Right lobe of liver (tissue), 4 donors: ENCODE measurements around the gene ZNF784.

ENCODE experiments used
- POLR2A ChIP-seq: fragments of 450-650 bp; IDR thresholded peaks from one replicate; pipeline ENCODE4 v1.6.1; 2017; ENCODE audit warnings: antibody characterized with exemption, mild to moderate bottlenecking
- TF ChIP-seq, protein P1 (sequence below), 4 donors: fragments of 200-600 bp in 3 of 4; fragments of 450-650 bp in 1 of 4; IDR thresholded peaks; one replicate each; pipeline versions ENCODE4 v1.5.1 to v1.8.0; 2016 to 2022; ENCODE audit warnings: antibody characterized with exemption in 4 of 4, mild to moderate bottlenecking in 2 of 4
- donor health status: DM: no; HTN: no; CAD: no.
- donor health status: DM: no; HTN: no; CAD: no.
- donor health status: DM: no; HTN: yes; CAD: no.

DNA sequence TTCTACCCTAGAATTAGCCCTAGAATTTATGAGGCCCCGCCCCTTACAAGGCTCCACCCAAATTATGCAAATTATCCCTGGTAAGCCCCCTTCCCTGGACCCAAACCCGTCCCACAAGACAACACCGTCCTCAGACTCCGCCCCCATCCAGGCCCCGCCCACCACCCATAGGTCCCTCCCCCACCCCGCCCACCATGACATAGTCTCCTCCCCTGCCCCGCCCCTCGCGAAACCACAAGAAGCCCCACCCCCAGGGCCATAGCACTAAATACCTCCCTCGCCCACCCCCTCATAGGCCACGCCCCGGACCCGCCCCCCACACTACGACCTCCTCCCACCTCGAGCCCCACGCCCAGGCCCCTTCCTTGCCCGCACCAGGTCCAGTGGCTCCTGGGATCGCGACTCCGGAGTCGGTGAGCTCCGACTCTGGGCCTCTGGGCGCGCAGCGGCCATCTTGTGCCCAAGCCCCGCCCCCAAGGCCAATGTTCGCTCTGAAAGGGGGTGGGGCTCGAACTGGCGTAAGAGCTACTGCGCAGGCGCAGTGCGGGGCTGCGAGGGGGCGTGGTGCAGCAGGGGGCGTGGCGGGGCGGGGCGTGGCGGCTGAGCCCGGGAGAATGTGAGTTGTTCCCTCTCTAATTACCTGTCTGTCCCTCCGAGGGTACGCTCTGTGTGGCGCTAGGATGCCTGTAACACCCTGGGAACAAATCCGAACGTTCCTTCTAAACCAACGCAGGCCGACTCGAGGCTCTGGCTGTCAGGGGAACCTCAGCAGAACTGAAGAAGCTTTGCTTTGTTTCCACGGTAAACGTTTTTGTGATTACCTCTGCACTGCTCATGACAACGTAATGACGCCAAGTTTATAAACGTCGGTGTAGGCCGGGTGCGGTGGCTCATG is at the start of gene ZNF784:
- TF ChIP-seq POLR2A, result peak; percentile 47
- TF ChIP-seq, protein P1, sequence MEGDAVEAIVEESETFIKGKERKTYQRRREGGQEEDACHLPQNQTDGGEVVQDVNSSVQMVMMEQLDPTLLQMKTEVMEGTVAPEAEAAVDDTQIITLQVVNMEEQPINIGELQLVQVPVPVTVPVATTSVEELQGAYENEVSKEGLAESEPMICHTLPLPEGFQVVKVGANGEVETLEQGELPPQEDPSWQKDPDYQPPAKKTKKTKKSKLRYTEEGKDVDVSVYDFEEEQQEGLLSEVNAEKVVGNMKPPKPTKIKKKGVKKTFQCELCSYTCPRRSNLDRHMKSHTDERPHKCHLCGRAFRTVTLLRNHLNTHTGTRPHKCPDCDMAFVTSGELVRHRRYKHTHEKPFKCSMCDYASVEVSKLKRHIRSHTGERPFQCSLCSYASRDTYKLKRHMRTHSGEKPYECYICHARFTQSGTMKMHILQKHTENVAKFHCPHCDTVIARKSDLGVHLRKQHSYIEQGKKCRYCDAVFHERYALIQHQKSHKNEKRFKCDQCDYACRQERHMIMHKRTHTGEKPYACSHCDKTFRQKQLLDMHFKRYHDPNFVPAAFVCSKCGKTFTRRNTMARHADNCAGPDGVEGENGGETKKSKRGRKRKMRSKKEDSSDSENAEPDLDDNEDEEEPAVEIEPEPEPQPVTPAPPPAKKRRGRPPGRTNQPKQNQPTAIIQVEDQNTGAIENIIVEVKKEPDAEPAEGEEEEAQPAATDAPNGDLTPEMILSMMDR (IDR thresholded peaks at IDR 0.05), result no peak
